ENCODE measurements around the gene ARL4D.
"Not testable (repeated sequence)": the region's sequence is repeated elsewhere in the genome, so short reads cannot be mapped to it uniquely, and the experiment has no call there.

The ARL4D gene

DNA sequence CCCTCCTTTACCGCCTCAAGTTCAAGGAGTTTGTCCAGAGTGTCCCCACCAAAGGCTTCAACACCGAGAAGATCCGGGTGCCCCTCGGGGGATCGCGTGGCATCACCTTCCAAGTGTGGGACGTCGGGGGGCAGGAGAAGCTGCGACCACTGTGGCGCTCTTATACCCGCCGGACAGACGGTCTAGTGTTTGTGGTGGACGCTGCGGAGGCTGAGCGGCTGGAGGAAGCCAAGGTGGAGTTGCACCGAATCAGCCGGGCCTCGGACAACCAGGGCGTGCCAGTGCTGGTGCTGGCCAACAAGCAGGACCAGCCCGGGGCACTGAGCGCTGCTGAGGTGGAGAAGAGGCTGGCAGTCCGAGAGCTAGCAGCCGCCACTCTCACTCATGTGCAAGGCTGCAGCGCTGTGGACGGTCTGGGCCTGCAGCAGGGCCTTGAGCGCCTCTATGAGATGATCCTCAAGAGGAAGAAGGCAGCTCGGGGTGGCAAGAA, 1.1 kb downstream of the ARL4D start:
- no peak for DNase-seq

DNA sequence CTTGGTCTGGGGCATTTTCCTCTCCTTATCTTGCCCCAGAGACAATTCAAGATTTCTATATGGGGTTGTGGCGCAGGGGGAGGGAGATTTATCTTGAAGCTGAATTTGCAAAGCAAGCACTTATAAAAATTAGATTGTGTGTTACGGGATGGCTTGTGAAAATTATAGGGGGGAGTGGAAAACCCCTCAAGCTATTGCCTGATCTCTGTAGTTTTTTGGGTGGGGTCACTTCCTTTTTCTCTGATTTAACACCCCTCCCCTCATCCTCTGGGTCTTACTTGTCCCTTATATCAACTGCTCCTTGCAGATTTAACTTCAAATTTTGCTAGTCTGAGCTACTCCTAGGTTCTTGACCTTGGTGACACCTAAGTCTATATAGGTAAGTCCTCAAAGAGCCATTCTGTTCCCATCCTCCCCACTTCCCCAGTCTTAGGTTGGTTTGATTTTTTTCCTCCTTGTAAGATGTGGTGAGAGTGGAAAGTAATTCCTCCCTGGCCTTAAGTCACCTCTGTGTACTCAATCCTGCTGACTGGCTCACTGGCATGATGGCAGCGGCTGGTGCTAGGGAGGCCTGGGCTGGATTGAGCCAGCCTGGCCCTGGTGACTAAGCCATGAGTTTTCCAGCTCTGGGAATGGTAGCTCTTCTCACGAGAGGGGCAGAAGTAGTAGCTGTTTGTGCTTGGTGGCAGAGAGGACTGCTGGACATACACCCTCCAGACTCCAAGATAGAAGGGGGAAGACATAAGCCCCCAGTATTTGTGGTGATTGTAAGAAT, 2.3 kb downstream of the ARL4D start:
- no peak for DNase-seq

GRCh38 chr17:43402078-43402477, 3.3 kb downstream of the ARL4D start:
- no peak for DNase-seq

GRCh38 chr17:43402567-43402966, 3.8 kb downstream of the ARL4D start:
- DNase-seq: no peak

DNA sequence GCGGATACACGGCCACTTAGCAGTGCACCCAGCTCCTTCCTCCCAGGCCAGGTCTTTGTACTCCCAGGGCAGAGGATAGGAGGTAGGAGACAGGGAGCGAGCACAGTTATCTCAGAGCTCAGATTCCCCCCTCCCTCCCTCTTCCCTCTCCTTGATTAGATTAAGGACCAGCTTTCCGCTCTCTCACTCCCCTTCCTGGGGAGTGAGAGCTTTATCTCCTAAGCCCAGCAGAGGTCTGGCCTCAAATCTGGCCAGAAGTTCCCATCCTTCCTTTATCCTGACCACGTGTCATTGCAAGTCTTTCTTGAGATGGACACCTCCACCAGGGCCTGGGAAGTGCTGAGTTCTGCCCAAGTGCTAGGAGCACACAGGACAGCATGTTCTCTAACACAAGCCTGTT, 5.1 kb downstream of the ARL4D start:
- DNase-seq: no peak

GRCh38 chr17:43405861-43406260, 7.1 kb downstream of the ARL4D start:
- no peak for DNase-seq

DNA sequence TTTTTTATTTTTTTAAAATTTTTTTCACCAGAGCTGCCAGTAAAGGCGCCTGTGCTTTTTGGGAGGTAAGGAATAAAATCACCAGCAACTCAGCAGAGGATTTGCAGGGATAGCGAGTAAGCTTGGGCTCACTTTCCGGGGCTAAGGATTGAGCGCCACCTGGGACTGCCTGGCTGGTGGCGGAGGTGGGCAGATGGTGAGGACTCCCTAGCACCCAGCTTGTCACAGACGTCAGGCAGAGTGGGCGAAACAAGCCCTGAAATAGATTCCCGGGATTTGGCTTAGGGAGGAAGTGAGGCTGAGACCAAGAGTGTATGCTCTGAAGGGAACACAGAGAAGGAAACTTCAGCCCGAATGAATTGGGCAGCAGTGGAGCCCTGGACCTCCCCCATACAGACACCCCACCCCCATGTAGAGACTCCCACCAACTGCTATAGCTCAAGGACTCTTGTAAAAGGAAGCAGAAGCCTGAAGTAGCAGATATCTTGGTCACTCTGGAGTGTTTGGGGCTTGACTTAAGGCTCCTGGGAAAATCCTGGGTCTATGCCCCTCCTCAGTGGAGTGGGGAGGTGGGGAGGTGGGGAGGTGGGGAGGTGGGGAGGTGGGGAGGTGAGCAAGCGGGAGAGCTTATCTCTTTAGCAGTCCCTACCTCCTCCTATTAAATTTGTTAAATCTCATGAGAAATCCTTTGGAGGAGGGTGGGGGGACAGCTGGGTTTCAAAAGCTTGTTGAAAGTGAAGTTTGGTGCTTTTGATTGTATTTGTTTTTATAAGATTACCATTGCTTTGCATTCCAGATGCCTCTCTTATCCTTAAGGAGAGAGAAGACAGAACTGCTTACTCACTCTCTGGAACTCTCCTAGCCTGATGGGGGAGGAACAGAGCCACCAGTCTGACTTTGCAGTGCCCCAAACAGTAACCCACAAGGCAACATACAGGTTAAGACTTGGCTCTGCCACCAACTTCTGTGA, 8.2 kb downstream of the ARL4D start:
- no peak for DNase-seq

GRCh38 chr17:43409131-43409530, 10.3 kb downstream of the ARL4D start:
- DNase-seq: no peak

- no peak for DNase-seq
These were observed 12.0 kb downstream of the ARL4D start for GRCh38 chr17:43410557-43411368.

DNA sequence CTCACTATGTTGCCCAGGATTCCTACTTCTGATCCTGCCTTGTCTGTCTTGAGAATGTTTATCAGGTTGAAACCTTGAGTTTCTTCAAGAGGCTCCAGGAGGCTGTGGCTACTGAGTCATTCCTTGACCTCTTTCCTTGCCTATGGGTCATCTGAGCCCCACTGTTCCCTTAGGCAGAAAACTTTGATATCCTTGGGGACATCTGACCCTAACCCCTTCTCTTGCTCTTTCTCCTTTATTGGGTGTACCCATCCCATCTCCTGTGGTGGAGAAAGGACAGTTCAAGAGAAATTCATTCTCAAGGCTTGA, 12.5 kb downstream of the ARL4D start:
- no peak for DNase-seq

GRCh38 chr17:43411749-43412148, 13.0 kb downstream of the ARL4D start:
- DNase-seq: no peak

DNA sequence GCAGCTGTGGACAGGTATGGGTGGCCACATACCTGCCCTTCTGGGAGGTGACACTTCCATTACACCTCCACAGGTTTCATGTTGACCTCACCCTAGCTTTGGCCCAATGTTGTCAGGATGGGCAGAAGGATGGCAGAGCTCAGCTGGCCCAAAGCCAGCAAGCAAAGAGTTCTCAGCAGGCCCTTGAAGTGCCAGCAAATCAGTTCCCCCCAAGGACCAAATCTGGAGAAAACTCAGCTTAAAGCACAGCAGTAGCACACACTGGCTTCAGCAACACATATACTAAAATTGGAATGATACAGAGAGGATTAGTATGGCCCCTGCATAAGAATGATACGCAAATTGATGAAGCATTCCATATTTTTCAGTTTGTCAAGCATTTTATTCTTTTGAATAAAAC, 13.4 kb downstream of the ARL4D start:
- no peak for DNase-seq

DNA sequence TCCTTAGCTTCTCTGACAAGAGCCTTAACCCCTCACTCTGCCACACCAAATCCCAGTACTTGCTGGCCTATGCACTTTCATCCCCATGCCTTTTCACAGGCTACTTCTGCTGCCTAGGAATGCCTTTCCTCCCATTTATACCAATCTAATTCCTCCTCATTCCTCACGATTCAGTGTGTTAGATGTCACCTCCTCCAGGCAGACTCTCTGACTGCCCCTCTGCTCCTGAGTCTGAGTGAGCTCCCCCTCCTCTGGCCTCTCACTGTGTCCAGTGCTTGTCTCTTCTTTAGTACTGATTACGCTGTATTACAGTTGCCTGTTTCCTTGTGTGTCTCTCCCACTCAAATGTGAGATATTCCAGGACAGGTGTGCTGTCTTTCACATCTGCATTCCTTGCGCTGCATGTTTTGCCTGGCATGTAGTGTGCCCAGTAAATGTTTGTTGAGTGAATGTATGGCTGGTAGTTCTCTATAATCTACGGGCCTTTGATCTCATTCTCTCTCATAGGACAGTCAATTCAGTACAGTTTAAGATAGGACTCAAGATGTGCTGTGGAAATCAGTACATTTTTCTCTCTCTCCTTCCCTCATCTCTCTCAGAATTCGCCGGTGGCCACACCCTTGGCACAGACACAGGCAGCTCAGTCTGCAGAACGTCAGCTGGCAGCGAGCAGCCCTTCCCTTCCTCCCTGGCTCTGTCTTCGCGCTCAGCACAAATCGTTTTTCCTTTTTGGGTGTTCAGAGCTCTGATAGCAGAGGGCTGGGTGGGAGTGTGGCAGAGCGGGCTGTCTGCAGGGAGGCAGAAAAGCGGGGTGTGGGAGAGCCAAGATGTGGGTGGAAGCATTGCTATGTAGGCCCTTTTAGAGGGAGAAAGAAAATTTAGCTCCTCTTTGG, 18.5 kb downstream of the ARL4D start:
- no peak for DNase-seq

DNA sequence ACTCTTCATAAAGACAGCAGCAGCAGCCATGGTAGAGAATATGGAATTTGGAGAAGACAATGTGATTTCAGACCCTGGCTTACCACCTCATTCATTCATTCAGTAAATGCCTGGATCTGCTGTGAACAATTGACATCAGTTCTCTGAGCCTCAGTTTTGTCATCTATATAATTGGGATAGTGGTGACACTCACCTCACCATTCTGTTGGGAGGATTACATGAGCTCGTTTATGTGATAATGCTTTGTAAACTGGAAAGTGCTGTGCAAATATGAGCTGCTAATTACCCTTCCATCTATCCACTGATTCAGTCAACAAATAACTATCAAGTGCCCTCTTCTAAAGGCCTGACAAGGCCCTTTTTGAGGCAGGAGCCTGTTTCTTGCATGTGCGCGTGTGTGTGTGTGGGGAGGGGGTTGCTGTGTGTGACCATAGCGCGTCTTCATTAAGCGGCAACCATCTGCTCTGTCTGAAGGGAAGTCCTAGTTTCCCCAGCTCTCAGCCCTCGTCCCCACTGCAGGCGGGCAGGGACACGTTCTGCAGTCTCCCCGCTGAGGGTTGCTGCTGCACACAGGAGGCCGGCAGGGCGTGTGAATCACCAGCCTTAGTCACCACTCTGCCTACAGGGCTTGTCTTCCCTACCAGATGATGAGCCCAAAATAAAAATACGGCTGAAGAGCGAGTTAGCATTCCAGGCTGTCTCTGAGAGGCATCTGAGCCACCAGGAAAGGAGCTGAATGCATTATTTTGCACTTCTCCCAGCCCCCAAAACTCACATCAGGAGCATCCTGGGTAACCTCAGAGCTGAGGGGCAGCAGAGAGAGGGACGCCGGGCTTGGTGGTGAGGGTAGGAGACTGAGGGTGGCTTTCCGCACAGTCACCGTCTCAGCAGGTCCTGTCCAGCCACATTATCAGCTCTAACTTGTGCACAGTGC, 19.9 kb downstream of the ARL4D start:
- peak in 1 of 2 experiments; percentile 27 for DNase-seq

- DNase-seq: not testable (repeated sequence)
These were observed 20.6 kb downstream of the ARL4D start for GRCh38 chr17:43419375-43419882.

DNA sequence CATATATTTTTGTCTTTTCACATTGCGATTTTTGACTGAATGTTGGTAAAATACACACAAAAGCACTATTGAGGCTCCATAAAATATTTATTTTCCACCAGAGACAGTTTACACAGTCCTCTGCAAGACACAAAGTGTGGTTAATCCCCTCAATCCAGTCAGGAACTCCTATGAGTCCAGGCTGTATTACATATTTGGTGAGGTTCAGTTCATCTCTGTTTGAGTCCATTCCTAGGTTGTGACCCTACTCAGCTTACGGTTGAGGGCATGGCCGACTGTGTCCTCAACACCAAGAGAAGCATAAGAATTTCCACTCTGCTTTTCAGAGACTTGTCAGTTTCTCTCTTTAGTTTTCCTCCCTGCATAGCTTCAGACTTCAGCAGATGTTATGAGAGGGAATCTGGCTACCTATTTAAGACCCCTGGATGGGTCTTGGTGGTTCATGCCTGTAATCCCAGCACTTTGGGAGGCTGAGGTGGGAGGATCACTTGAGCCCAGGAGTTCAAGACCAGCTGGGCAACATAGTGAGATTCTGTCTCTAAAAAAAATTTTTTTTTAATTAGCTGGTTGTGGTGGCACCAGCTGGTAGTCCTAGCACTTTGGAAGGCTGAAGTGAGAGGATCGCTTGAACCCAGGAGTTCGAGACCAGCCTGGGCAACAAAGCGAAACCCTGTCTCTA, 25.1 kb downstream of the ARL4D start:
- no peak for DNase-seq

DNA sequence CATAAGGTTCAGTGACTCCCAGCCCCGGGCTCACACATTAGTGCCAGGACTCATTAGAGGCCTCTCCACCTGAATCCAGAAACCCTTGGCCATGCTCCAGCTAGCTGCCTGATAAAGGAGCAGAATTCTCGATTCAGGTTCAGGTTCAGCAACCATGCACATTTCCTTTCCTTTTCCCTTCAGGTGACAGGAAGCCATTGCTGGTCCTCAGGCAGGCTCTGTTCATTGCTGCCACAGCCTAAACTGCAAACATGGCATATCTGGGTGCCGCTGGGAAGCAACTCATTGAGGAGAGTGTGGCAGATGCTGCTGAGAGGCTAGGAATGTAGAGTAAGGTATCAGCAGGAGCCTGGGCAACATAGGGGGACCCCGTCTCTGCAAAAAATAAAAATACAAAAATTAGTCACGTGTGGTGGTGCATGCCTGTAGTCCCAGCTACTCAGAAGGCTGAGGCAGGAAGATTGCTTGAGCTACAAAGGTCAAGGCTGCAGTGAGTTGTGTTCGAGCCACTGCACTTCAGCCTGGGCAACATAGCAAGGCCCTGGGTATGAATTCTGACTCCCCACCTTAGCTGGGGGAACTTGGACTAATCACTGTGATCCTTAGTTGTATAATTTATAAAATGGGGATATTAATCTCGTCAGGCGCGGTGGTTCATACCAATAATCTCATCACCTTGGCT, 28.7 kb downstream of the ARL4D start:
- DNase-seq: no peak

DNA sequence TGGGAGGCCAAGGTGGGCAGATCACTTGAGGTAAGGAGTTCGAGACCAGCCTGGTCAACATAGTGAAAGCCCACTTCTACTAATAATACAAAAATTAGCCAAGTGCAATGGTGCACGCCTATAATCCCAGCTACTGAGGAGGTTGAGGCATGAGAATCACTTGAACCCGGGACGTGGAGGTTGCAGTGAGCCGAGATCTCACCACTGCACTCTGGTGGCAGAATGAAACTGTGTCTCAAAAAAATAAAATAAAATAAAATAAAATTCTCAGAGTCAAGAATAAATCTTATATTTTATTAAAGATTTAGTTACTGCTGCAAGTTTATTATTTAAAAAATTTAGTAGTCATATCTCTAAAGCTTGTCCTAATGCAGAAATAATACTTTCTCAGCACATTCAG, 29.7 kb downstream of the ARL4D start:
- no peak for DNase-seq

GRCh38 chr17:43430936-43431713, 32.3 kb downstream of the ARL4D start:
- DNase-seq: no peak
